Heart left ventricle (tissue), 13 donors: Measurements from ENCODE around the gene MAML1.

Experiments used
- CTCF ChIP-seq, 12 donors: fragments of 200-600 bp; sonication (generic) in 4 of 12; IDR thresholded peaks; one replicate each; pipeline versions ENCODE4 v1.5.0 to v1.8.0; 2018 to 2022; ENCODE audit warnings: antibody characterized with exemption in 12 of 12, mild to moderate bottlenecking in 5 of 12
- POLR2A ChIP-seq, 2 donors: fragments of 450-650 bp; IDR thresholded peaks; one replicate each; pipeline ENCODE4 v1.6.1; 2017; ENCODE audit warnings: antibody characterized with exemption in 2 of 2, mild to moderate bottlenecking in 2 of 2, moderate library complexity in 2 of 2
- donor health status: ischemic (EF 13 %, LVEDD 7.1; RV severe dilation, severe dysfunction).
- donor health status: DM: no; HTN: yes; CAD: no.
- donor health status: DM: no; HTN: no; CAD: no.
- donor health status: ischemic (EF 25% LVEDD 6.9; RV normal size, moderate dysfunction).
- donor health status: ischemic (EF 25% LVEDD 5.7; RV mildly dilated, moderate dysfunction).
- donor health status: ischemic (EF 35%, LVEDD 5.7; RV mildly dilated, moderate dysfunction).
- donor health status: nonischemic (EF 11% LVEDD 7.7; RV severe dilation, severe dysfunction).
- donor health status: DM: yes; HTN: yes; CAD: no.
- donor health status: PGD.
- donor health status: ischemic (EF 29% LVEDD 5.4; RV normal size, mild dysfunction).
- donor health status: nonischemic (EF 23%, LVEDD 6.1; RV moderate dilation, normal function).

GRCh38 chr5:179818746-179819295 lies 86.2 kb downstream of the MAML1 start:
- TF ChIP-seq CTCF (IDR thresholded peaks at IDR 0.05) (no peak), POLR2A (IDR thresholded peaks at IDR 0.05) (peak in 1 of 2 donors; percentile 65)
